CD4-positive, alpha-beta T cell treated with Interleukin-6 for 4 hours (primary cell): ENCODE results near the gene NELFE.
"Not testable (repeated sequence)": the region's sequence is repeated elsewhere in the genome, so short reads cannot be mapped to it uniquely, and the experiment has no call there.

Experiments used
- DNase-seq: peaks from one replicate; pipeline ENCODE4 v3.0.0-alpha.2; 2020; ENCODE audit warnings: mixed read lengths

NELFE gene

GRCh38 chr6:31958741-31959739, at the start of gene NELFE, which contains the start of gene SKIC2:
TSS of gene NELFE (minus strand) at chr6:31958971. CDS start at chr6:31958446, 525 bp downstream.
TSS of gene SKIC2 (plus strand) at chr6:31959175. CDS start at chr6:31959193, 18 bp downstream.
- peak; percentile 98 for DNase-seq

- not testable (repeated sequence) for DNase-seq
Measured at GRCh38 chr6:32008037-32008436, 49.3 kb upstream of the NELFE start.

GRCh38 chr6:32007086-32007485, 48.3 kb upstream of the NELFE start:
- not testable (repeated sequence) for DNase-seq

- DNase-seq, result not testable (repeated sequence)
Measured at GRCh38 chr6:32005991-32006529, 47.3 kb upstream of the NELFE start.

GRCh38 chr6:32005538-32005880, 46.7 kb upstream of the NELFE start:
- not testable (repeated sequence) for DNase-seq

GRCh38 chr6:32004864-32005537, 46.2 kb upstream of the NELFE start:
- DNase-seq, result not testable (repeated sequence)

GRCh38 chr6:32004393-32004792, 45.6 kb upstream of the NELFE start:
- not testable (repeated sequence) for DNase-seq

GRCh38 chr6:32003301-32003700, 44.5 kb upstream of the NELFE start:
- DNase-seq, result not testable (repeated sequence)

GRCh38 chr6:32002546-32003268, 43.9 kb upstream of the NELFE start:
- DNase-seq, result not testable (repeated sequence)

GRCh38 chr6:31996385-31996784, 37.6 kb upstream of the NELFE start:
- DNase-seq, result not testable (repeated sequence)

- not testable (repeated sequence) for DNase-seq
Measured at GRCh38 chr6:31994421-31994820, 35.6 kb upstream of the NELFE start.

- DNase-seq, result not testable (repeated sequence)
Measured at GRCh38 chr6:31989363-31989762, 30.6 kb upstream of the NELFE start.

- not testable (repeated sequence) for DNase-seq
Measured at GRCh38 chr6:31981744-31982143, 23.0 kb upstream of the NELFE start, which contains the start of gene C4A. TSS of gene C4A (plus strand) at chr6:31982057. CDS start at chr6:31982108, 51 bp downstream.

- DNase-seq, result not testable (repeated sequence)
Measured at GRCh38 chr6:31980998-31981397, 22.2 kb upstream of the NELFE start.

- DNase-seq, result not testable (repeated sequence)
Measured at GRCh38 chr6:31980195-31980876, 21.6 kb upstream of the NELFE start.

- peak; percentile 37 for DNase-seq
Measured at GRCh38 chr6:31979238-31979898, 20.6 kb upstream of the NELFE start.

GRCh38 chr6:31978831-31979230, 20.1 kb upstream of the NELFE start:
- no peak for DNase-seq

GRCh38 chr6:31977816-31978431, 19.2 kb upstream of the NELFE start:
- DNase-seq, result no peak

GRCh38 chr6:31976065-31976464, 17.3 kb upstream of the NELFE start:
- not testable (repeated sequence) for DNase-seq

GRCh38 chr6:31972709-31973350, 14.1 kb upstream of the NELFE start:
- DNase-seq, result no peak
